ENCODE data around the gene CHN2. TPM values are rescaled to one million over a fixed set of nuclear protein-coding genes. Genes with fewer than 3 reads are reported as not detected.

CHN2 gene
- total RNA-seq, 1 donor from 2014 or later, result 6.6 TPM

DNA sequence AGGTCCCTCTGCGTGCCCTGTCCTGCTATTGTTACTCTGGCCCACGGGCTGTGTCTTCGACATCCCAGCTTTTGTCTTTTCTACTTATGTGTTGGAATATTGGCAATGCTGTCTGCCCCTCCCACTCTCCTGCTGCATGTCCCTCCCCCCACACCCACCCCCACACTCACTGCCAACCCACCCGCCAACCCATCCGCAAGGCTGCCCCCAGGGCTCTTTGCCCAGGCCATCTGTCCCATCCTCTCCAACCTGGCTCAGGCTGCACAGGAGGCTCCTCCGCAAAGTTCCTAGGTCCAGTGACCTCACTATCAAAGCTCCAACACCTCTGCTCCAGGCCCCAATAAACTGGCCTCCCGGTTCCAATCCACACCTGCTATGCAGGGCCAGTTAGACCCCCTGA is 202.0 kb downstream of the CHN2 start:
- Mint-ChIP-seq H3K36me3 (no peaks in the 10 kb centered on the region), H3K9me3 (peaks cover 2% of the 10 kb centered on the region), H3K27ac (peak overlapping the region; percentile 63), H3K4me3 (no peak overlapping the region), H3K4me1 (peaks cover 3% of the 10 kb centered on the region), H3K27me3 (ENCODE audit: insufficient read depth, low read depth) (peaks cover 6% of the 10 kb centered on the region)
- no peaks in the 10 kb centered on the region for H3K79me2 ChIP-seq (ENCODE audit: low read depth)
- H3K9ac ChIP-seq, result no peak overlapping the region
- no peak overlapping the region for H3K4me3 ChIP-seq
- H2AFZ ChIP-seq (replicated peaks), result no peak overlapping the region
- H3K27ac ChIP-seq, result no peak overlapping the region
- no peaks in the 10 kb centered on the region for H3F3A ChIP-seq (ENCODE audit: low read depth)
- TF ChIP-seq, protein P1, sequence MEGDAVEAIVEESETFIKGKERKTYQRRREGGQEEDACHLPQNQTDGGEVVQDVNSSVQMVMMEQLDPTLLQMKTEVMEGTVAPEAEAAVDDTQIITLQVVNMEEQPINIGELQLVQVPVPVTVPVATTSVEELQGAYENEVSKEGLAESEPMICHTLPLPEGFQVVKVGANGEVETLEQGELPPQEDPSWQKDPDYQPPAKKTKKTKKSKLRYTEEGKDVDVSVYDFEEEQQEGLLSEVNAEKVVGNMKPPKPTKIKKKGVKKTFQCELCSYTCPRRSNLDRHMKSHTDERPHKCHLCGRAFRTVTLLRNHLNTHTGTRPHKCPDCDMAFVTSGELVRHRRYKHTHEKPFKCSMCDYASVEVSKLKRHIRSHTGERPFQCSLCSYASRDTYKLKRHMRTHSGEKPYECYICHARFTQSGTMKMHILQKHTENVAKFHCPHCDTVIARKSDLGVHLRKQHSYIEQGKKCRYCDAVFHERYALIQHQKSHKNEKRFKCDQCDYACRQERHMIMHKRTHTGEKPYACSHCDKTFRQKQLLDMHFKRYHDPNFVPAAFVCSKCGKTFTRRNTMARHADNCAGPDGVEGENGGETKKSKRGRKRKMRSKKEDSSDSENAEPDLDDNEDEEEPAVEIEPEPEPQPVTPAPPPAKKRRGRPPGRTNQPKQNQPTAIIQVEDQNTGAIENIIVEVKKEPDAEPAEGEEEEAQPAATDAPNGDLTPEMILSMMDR (IDR thresholded peaks at IDR 0.05), result no peak
- TF ChIP-seq EZH2phosphoT487 (IDR thresholded peaks at IDR 0.05) (no peak), EZH2 (IDR thresholded peaks at IDR 0.05) (no peak)
- no peaks in the 10 kb centered on the region for H3K27me3 ChIP-seq
- H3K9me3 ChIP-seq (ENCODE audit: low read depth), result no peaks in the 10 kb centered on the region
- peaks cover 7% of the 10 kb centered on the region for H3K4me1 ChIP-seq
- no peak for DNase-seq (ENCODE audit: low spot score)
- H3K36me3 ChIP-seq, result no peaks in the 10 kb centered on the region
- no peaks in the 10 kb centered on the region for H4K20me1 ChIP-seq (ENCODE audit: low read depth)
- H3K4me2 ChIP-seq, result no peak overlapping the region

DNA sequence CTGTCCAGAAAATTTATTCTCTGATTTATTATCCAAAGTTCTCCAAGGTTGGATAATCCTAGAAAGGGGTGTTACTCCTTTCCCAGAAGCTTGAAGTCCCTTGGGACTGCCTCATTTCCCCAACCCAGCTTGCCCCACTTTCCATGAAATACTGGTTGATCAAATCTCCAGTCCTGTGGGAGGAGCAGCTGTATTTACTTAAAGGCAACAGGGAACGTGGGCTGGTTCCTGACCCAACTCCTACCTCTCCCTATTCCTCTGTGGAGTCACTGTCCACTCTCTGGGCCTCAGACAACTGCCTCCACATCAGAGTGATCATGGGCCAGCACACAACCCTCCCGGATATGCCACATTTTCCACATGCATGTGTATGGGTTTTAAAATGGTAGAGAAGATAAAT is 202.8 kb downstream of the CHN2 start:
- Mint-ChIP-seq H3K36me3 (no peaks in the 10 kb centered on the region), H3K4me1 (peaks cover 5% of the 10 kb centered on the region), H3K4me3 (no peak overlapping the region), H3K27ac (no peak overlapping the region), H3K9me3 (peaks cover 2% of the 10 kb centered on the region), H3K27me3 (ENCODE audit: insufficient read depth, low read depth) (peaks cover 6% of the 10 kb centered on the region)
- H3F3A ChIP-seq (ENCODE audit: low read depth), result no peaks in the 10 kb centered on the region
- H3K4me2 ChIP-seq, result no peak overlapping the region
- no peak overlapping the region for H3K27ac ChIP-seq
- no peaks in the 10 kb centered on the region for H3K27me3 ChIP-seq
- no peaks in the 10 kb centered on the region for H3K79me2 ChIP-seq (ENCODE audit: low read depth)
- no peak for DNase-seq (ENCODE audit: low spot score)
- peaks cover 13% of the 10 kb centered on the region for H3K4me1 ChIP-seq
- H3K9me3 ChIP-seq (ENCODE audit: low read depth), result no peaks in the 10 kb centered on the region
- no peak overlapping the region for H2AFZ ChIP-seq (replicated peaks)
- TF ChIP-seq EZH2phosphoT487 (IDR thresholded peaks at IDR 0.05), result no peak
- no peaks in the 10 kb centered on the region for H4K20me1 ChIP-seq (ENCODE audit: low read depth)
- H3K9ac ChIP-seq, result no peak overlapping the region
- no peak overlapping the region for H3K4me3 ChIP-seq
- H3K36me3 ChIP-seq, result no peaks in the 10 kb centered on the region

DNA sequence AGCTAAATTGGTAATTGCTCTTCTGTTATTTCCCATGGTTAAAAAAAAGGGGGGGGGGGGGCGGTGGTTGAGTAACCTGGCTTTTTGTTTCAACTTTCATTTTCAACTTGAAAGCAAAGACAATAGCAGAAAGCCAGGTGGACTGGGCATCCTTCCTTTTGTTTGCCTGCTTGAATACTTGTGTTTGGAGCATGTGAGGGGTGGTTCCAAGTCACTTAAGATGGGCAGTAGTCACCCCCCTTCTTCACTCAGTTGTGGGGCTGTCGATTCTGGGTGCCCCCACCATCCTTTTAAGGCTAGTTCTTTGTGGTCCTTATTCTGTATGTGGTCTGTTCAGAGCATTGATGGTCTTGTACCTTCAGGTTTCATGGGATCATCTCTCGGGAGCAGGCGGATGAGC is 203.4 kb downstream of the CHN2 start:
- Histone ChIP-seq H3K9ac (no peak overlapping the region), H3K4me3 (no peak overlapping the region), H3K36me3 (no peaks in the 10 kb centered on the region), H3K4me2 (no peak overlapping the region), H3K9me3 (ENCODE audit: low read depth) (no peaks in the 10 kb centered on the region), H3K79me2 (ENCODE audit: low read depth) (no peaks in the 10 kb centered on the region), H2AFZ (replicated peaks) (no peak overlapping the region), H3F3A (ENCODE audit: low read depth) (no peaks in the 10 kb centered on the region), H3K27me3 (no peaks in the 10 kb centered on the region), H3K27ac (no peak overlapping the region), H4K20me1 (ENCODE audit: low read depth) (no peaks in the 10 kb centered on the region), H3K4me1 (peaks cover 8% of the 10 kb centered on the region)
- Mint-ChIP-seq H3K4me3 (no peak overlapping the region), H3K4me1 (peaks cover 5% of the 10 kb centered on the region), H3K36me3 (no peaks in the 10 kb centered on the region), H3K27me3 (ENCODE audit: insufficient read depth, low read depth) (peaks cover 6% of the 10 kb centered on the region), H3K27ac (no peak overlapping the region), H3K9me3 (peaks cover 2% of the 10 kb centered on the region)
- TF ChIP-seq EZH2phosphoT487 (IDR thresholded peaks at IDR 0.05) (no peak), EZH2 (IDR thresholded peaks at IDR 0.05) (no peak)
- TF ChIP-seq, protein P1 (IDR thresholded peaks at IDR 0.05), result no peak
- no peak for DNase-seq (ENCODE audit: low spot score)

DNA sequence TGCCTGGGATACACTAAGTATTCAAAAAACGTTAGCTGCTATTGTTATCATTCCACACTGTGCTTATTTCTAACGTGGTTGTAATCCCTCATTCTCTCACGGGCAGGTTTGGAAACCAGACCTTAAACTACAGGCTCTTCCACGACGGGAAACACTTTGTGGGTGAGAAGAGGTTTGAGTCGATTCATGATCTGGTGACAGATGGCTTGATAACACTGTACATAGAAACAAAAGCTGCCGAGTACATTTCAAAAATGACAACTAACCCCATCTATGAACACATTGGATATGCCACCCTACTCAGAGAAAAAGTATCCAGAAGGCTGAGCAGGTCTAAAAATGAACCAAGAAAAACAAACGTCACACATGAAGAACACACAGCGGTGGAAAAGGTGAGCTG is 205.9 kb downstream of the CHN2 start:
- TF ChIP-seq EZH2 (IDR thresholded peaks at IDR 0.05) (no peak), EZH2phosphoT487 (IDR thresholded peaks at IDR 0.05) (no peak)
- TF ChIP-seq, protein P1 (IDR thresholded peaks at IDR 0.05), result no peak
- no peaks in the 10 kb centered on the region for H3K36me3 Mint-ChIP-seq
- H3K27me3 Mint-ChIP-seq (ENCODE audit: insufficient read depth, low read depth), result peaks cover 9% of the 10 kb centered on the region
- Histone ChIP-seq H3K9ac (no peak overlapping the region), H2AFZ (replicated peaks) (no peak overlapping the region), H3K79me2 (ENCODE audit: low read depth) (no peaks in the 10 kb centered on the region), H3K4me3 (no peak overlapping the region), H3K36me3 (no peaks in the 10 kb centered on the region), H3K9me3 (ENCODE audit: low read depth) (no peaks in the 10 kb centered on the region), H3K27ac (no peak overlapping the region), H3K4me1 (peaks cover 8% of the 10 kb centered on the region), H4K20me1 (ENCODE audit: low read depth) (no peaks in the 10 kb centered on the region), H3K27me3 (no peaks in the 10 kb centered on the region), H3F3A (ENCODE audit: low read depth) (no peaks in the 10 kb centered on the region), H3K4me2 (no peak overlapping the region)
- peaks cover 2% of the 10 kb centered on the region for H3K9me3 Mint-ChIP-seq
- H3K4me3 Mint-ChIP-seq, result no peak overlapping the region
- no peak for DNase-seq (ENCODE audit: low spot score)
- no peak overlapping the region for H3K27ac Mint-ChIP-seq
- H3K4me1 Mint-ChIP-seq, result peaks cover 5% of the 10 kb centered on the region
